ENCODE data around the gene PRLH.

- no peak for TF ChIP-seq CTCF (IDR thresholded peaks at IDR 0.05; ENCODE audit: low read depth, low read length)
- TF ChIP-seq EZH2phosphoT487 (IDR thresholded peaks at IDR 0.05; ENCODE audit: low read depth): no peak
Observed at GRCh38 chr2:237519506-237520245, 46.7 kb upstream of the PRLH start.

Measured in OCI-LY3 (cell line).